ENCODE data around the gene BRCA2.

- TF ChIP-seq CTCF (conservative IDR thresholded peaks at IDR 0.05; ENCODE audit: low read depth, low read length) (no peak), EZH2 (IDR thresholded peaks at IDR 0.05; ENCODE audit: low read length, unreplicated experiment) (no peak), EZH2phosphoT487 (IDR thresholded peaks at IDR 0.05; ENCODE audit: borderline replicate concordance, low read length) (no peak)
Observed at GRCh38 chr13:32409561-32410421, 94.5 kb downstream of the BRCA2 start.

Data from PC-3 (cell line).